ENCODE data around the gene GOLGA8A.

GOLGA8A gene

GRCh38 chr15:34456658-34457057 lies 19.1 kb upstream of the GOLGA8A start:
- TF ChIP-seq EZH2phosphoT487 (IDR thresholded peaks at IDR 0.05; ENCODE audit: borderline replicate concordance) (no peak), CTCF (conservative IDR thresholded peaks at IDR 0.05; ENCODE audit: low read length) (no peak)
- Histone ChIP-seq H4K20me1 (ENCODE audit: insufficient read depth, low read length, poor library complexity, severe bottlenecking) (no peaks in the 10 kb centered on the region), H3K9ac (ENCODE audit: low read depth, low read length, poor library complexity, severe bottlenecking) (no peak overlapping the region), H3K9me3 (ENCODE audit: insufficient read depth, low read depth, low read length) (no peaks in the 10 kb centered on the region), H3K36me3 (ENCODE audit: insufficient read depth, low read length) (no peaks in the 10 kb centered on the region), H3K79me2 (ENCODE audit: insufficient read depth, low read length) (no peaks in the 10 kb centered on the region), H2AFZ (ENCODE audit: low read length) (no peak overlapping the region), H3K4me2 (ENCODE audit: low read depth, low read length, poor library complexity, severe bottlenecking) (no peak overlapping the region), H3K4me1 (ENCODE audit: insufficient read depth, low read length, poor library complexity, severe bottlenecking) (no peaks in the 10 kb centered on the region), H3F3A (ENCODE audit: low read depth) (no peaks in the 10 kb centered on the region), H3K9me2 (replicated peaks; ENCODE audit: low read depth, low read length) (no peaks in the 10 kb centered on the region), H3K4me3 (ENCODE audit: low read length, poor library complexity, severe bottlenecking) (no peak overlapping the region), H3K27me3 (ENCODE audit: insufficient read depth, low read length, poor library complexity, severe bottlenecking) (no peaks in the 10 kb centered on the region)

- Histone ChIP-seq H3K4me3 (ENCODE audit: low read length, poor library complexity, severe bottlenecking) (no peak overlapping the region), H3K36me3 (ENCODE audit: insufficient read depth, low read length) (no peaks in the 10 kb centered on the region), H3K4me2 (ENCODE audit: low read depth, low read length, poor library complexity, severe bottlenecking) (no peak overlapping the region), H2AFZ (ENCODE audit: low read length) (no peak overlapping the region), H3K79me2 (ENCODE audit: insufficient read depth, low read length) (no peaks in the 10 kb centered on the region), H3F3A (ENCODE audit: low read depth) (no peaks in the 10 kb centered on the region), H3K9me3 (ENCODE audit: insufficient read depth, low read depth, low read length) (no peaks in the 10 kb centered on the region), H3K9me2 (replicated peaks; ENCODE audit: low read depth, low read length) (no peaks in the 10 kb centered on the region), H4K20me1 (ENCODE audit: insufficient read depth, low read length, poor library complexity, severe bottlenecking) (no peaks in the 10 kb centered on the region), H3K27me3 (ENCODE audit: insufficient read depth, low read length, poor library complexity, severe bottlenecking) (no peaks in the 10 kb centered on the region), H3K4me1 (ENCODE audit: insufficient read depth, low read length, poor library complexity, severe bottlenecking) (no peaks in the 10 kb centered on the region), H3K9ac (ENCODE audit: low read depth, low read length, poor library complexity, severe bottlenecking) (no peak overlapping the region)
- TF ChIP-seq EZH2phosphoT487 (IDR thresholded peaks at IDR 0.05; ENCODE audit: borderline replicate concordance) (no peak), CTCF (conservative IDR thresholded peaks at IDR 0.05; ENCODE audit: low read length) (no peak)
Measured at GRCh38 chr15:34442891-34443290, 5.3 kb upstream of the GOLGA8A start.

GRCh38 chr15:34439878-34440277 lies 2.3 kb upstream of the GOLGA8A start:
- H3K4me2 ChIP-seq (ENCODE audit: low read depth, low read length, poor library complexity, severe bottlenecking), result no peak overlapping the region
- TF ChIP-seq EZH2phosphoT487 (IDR thresholded peaks at IDR 0.05; ENCODE audit: borderline replicate concordance), result no peak
- TF ChIP-seq CTCF (conservative IDR thresholded peaks at IDR 0.05; ENCODE audit: low read length), result no peak
- no peak overlapping the region for H2AFZ ChIP-seq (ENCODE audit: low read length)
- H4K20me1 ChIP-seq (ENCODE audit: insufficient read depth, low read length, poor library complexity, severe bottlenecking), result no peaks in the 10 kb centered on the region
- H3K4me3 ChIP-seq (ENCODE audit: low read length, poor library complexity, severe bottlenecking), result no peak overlapping the region
- no peaks in the 10 kb centered on the region for H3K9me3 ChIP-seq (ENCODE audit: insufficient read depth, low read depth, low read length)
- no peaks in the 10 kb centered on the region for H3K4me1 ChIP-seq (ENCODE audit: insufficient read depth, low read length, poor library complexity, severe bottlenecking)
- no peaks in the 10 kb centered on the region for H3K27me3 ChIP-seq (ENCODE audit: insufficient read depth, low read length, poor library complexity, severe bottlenecking)
- H3K79me2 ChIP-seq (ENCODE audit: insufficient read depth, low read length), result no peaks in the 10 kb centered on the region
- no peaks in the 10 kb centered on the region for H3F3A ChIP-seq (ENCODE audit: low read depth)
- no peak overlapping the region for H3K9ac ChIP-seq (ENCODE audit: low read depth, low read length, poor library complexity, severe bottlenecking)
- no peaks in the 10 kb centered on the region for H3K9me2 ChIP-seq (replicated peaks; ENCODE audit: low read depth, low read length)
- H3K36me3 ChIP-seq (ENCODE audit: insufficient read depth, low read length), result no peaks in the 10 kb centered on the region

Measured in Loucy (cell line).